ENCODE results near the gene DNAH8. TPM values are rescaled to one million over a fixed set of nuclear protein-coding genes. Genes with fewer than 3 reads are reported as not detected.

The DNAH8 gene
- total and polyA plus RNA-seq, 3 donors from 2014 or later, result 17.2 to 23.7 (median 19.0) TPM

DNA sequence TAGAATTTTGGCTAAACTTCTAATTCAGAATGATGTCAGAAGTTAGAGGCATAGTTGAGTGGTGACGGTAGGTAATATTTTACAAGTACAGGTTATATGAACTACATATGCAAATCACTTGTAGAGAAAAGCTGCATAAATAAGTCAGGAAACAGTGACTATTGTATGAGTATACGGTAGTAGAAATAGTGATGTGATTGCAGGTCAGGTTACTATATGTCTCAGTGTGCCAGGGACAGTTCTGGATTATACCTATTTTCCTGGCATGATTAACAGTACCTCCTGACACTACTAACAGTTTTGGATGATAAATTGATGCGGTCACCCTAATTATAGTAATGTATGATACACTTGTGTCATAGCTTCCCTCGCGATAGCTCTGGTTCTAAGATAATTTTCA lies 9.2 kb downstream of the DNAH8 start:
- Histone ChIP-seq H3K4me1 (no peaks in the 10 kb centered on the region), H3K27me3 (no peaks in the 10 kb centered on the region), H3K36me3 (ENCODE audit: low read depth, missing control alignments) (no peaks in the 10 kb centered on the region), H3K4me3 (no peak overlapping the region), H3K9me3 (no peaks in the 10 kb centered on the region), H3K27ac (no peak overlapping the region)
- WGBS, 2 donors, result 67 to 84% methylated on average over 5 of the region's 5 CpGs
- DNase-seq, result no peak
- TF ChIP-seq, protein P1, sequence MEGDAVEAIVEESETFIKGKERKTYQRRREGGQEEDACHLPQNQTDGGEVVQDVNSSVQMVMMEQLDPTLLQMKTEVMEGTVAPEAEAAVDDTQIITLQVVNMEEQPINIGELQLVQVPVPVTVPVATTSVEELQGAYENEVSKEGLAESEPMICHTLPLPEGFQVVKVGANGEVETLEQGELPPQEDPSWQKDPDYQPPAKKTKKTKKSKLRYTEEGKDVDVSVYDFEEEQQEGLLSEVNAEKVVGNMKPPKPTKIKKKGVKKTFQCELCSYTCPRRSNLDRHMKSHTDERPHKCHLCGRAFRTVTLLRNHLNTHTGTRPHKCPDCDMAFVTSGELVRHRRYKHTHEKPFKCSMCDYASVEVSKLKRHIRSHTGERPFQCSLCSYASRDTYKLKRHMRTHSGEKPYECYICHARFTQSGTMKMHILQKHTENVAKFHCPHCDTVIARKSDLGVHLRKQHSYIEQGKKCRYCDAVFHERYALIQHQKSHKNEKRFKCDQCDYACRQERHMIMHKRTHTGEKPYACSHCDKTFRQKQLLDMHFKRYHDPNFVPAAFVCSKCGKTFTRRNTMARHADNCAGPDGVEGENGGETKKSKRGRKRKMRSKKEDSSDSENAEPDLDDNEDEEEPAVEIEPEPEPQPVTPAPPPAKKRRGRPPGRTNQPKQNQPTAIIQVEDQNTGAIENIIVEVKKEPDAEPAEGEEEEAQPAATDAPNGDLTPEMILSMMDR (IDR thresholded peaks at IDR 0.05), result no peak
- TF ChIP-seq POLR2A (IDR thresholded peaks at IDR 0.05), result no peak
- intact Hi-C loops (cut with DNase I; ENCODE audit: low total_unique reads), result no loop called here

DNA sequence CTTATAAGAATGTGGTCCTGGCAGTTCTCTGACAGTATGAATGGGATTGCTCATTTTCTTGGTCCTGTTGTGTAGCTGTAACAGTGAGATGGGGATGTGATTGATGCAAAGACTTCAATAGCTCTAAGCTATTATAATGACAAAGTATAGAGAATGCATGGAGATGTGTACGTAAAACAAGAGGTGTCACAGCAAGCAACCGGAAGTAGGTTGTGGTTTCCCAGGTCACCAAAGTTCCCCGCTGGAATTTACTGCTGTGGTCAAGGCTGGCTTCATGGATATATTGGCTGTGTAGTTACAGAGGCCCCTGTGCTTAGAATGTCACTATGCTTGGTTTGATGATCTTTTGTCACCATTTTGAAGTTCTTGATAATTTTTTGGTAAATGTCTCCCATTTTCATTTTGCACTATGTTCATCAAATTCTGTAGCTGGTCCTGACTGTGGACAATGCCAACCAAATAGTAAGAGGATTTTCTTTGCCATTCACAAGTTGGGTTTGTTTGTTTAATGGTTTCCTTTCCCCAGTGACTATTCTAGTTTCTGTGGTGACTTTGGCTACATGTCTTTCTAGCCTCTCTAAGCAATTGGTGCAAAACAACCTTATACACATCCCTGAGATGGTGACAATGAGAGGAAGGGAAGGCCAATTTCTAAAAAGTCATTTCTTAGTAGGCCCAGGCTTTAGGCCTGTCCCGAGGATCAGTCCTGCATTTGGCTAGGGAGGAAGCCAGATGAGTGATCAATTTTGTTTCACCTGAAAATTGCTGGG lies 10.5 kb downstream of the DNAH8 start:
- H3K9me3 ChIP-seq, result no peaks in the 10 kb centered on the region
- intact Hi-C loops (cut with DNase I; ENCODE audit: low total_unique reads), result no loop called here
- no peak for DNase-seq
- H3K4me3 ChIP-seq, result no peak overlapping the region
- TF ChIP-seq, protein P1 (IDR thresholded peaks at IDR 0.05), result no peak
- TF ChIP-seq POLR2A (IDR thresholded peaks at IDR 0.05), result no peak
- WGBS, 2 donors, result 84 to 86% methylated on average over 4 of the region's 4 CpGs
- H3K27me3 ChIP-seq, result no peaks in the 10 kb centered on the region
- no peak overlapping the region for H3K27ac ChIP-seq
- H3K4me1 ChIP-seq, result peaks cover 2% of the 10 kb centered on the region
- H3K36me3 ChIP-seq (ENCODE audit: low read depth, missing control alignments), result no peaks in the 10 kb centered on the region

DNA sequence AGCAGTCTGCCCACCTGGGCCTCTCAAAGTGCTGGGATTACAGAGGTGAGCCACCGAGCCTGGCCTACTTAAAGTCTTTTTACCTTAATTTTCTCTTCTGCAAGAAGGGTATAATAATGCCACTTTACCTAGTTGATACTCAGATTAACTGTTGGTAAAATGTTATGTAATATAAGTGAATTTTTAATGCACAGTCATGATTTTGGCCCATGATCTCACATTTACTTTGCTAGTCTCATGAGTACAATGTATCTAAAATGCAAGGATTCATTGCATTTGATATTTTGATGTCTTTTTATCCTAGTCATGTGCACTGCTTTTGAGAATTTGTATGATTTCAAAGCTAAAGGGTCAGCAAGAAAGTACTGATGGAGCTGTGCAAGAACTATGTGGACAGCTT lies 13.1 kb downstream of the DNAH8 start:
- Histone ChIP-seq H3K4me3 (no peak overlapping the region), H3K9me3 (no peaks in the 10 kb centered on the region), H3K36me3 (ENCODE audit: low read depth, missing control alignments) (no peaks in the 10 kb centered on the region), H3K4me1 (peaks cover 3% of the 10 kb centered on the region), H3K27ac (no peak overlapping the region), H3K27me3 (no peaks in the 10 kb centered on the region)
- intact Hi-C loops (cut with DNase I; ENCODE audit: low total_unique reads), result no loop called here
- WGBS, 2 donors, result 81 to 90% methylated on average over 1 of the region's 1 CpG
- DNase-seq, result no peak
- no peak for TF ChIP-seq POLR2A (IDR thresholded peaks at IDR 0.05)
- TF ChIP-seq, protein P1 (IDR thresholded peaks at IDR 0.05), result no peak

DNA sequence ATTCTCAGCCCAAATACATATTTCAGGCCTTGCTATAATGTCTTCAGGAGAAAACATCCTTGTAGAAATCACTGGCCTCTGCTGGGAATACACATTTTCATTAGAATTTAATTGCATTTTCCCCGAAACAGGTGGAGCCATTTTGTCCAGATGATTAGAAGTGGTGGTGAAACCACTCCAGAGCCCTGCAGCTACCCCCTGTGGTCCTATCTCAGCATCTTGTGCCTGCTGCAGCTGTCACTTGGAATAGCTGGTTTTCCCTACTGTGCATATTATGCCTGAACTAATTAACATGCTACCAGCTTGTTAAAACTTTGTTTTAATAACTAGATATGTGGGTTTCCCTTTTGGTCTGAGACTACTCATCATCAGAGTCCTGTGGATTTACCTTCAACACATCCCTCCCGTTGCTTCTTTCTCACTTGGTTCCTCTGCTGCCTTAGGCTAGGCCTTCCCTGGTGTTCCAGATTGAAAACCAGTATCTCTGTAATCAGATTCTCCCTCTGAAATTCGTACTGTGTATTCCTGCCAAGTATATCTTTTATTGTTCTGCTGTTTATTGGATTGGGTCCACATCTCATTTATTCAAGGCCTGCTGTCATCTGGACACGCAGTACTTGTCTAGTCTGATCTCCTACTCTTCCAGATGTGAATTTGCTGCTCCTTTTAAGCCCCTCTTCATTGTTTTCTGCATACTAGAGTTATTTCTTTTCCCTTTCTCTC lies 15.2 kb downstream of the DNAH8 start:
- no peak overlapping the region for H3K27ac ChIP-seq

More for the DNA sequence above, 15.2 kb downstream of the DNAH8 start:
- intact Hi-C loops (cut with DNase I; ENCODE audit: low total_unique reads), result no loop called here
- WGBS, 2 donors, result 49 to 52% methylated on average over 4 of the region's 4 CpGs
- Histone ChIP-seq H3K27me3 (no peaks in the 10 kb centered on the region), H3K36me3 (ENCODE audit: low read depth, missing control alignments) (no peaks in the 10 kb centered on the region), H3K4me1 (peaks cover 3% of the 10 kb centered on the region), H3K4me3 (no peak overlapping the region), H3K9me3 (no peaks in the 10 kb centered on the region)
- no peak for TF ChIP-seq POLR2A (IDR thresholded peaks at IDR 0.05)
- TF ChIP-seq, protein P1 (IDR thresholded peaks at IDR 0.05), result no peak
- no peak for DNase-seq

Measured in testis (tissue), 3 donors.